ENCODE data around the gene C17orf67. TPM values are rescaled to one million over a fixed set of nuclear protein-coding genes. Genes with fewer than 3 reads are reported as not detected.

C17orf67 gene
- total and polyA plus RNA-seq, 4 donors, result 0.19 to 1.4 (median 0.78) TPM

DNA sequence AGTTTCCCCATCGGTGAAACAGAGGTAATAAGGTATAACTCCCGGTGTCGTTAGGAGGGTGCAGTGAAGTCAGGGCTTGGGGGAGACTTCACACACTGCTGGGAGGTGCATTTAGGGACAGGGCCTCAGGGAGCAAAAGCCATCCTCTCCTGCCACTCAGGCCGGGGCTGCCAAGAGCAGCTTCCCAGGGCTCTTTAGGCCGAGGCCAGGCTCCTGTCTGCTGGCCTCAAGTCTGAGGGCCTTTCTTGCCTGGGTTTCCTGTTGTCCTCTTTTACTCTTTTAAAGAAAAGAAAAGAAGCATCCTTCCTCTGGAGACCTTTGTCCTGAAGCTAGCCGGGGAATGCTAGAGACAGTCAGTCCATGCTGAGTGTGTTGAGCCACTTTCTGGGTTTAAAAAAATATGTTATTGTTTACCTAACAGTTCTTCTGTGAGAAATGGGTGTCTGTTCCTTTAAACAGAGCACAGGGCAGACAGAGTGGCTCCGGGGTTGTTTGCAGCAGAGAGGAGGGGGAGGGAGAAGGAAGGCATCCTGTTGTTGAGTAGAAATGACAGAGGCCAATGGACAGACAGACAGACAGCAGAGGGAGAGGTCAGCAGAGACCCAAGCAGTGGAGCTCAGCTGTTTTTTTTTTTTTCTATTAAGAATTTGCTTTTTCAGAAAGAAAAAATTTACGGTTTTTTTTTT, 79.1 kb downstream of the C17orf67 start:
- Histone ChIP-seq H3K9ac (ENCODE audit: low read depth in 1 of 2, low read length in 2 of 2) (no peak overlapping the region), H3K4me1 (ENCODE audit: control insufficient read depth in 4 of 4, insufficient read depth in 4 of 4, low read length in 3 of 4) (peaks cover 0 to 6% (median 3%) of the 10 kb centered on the region in 4 donors), H3K36me3 (ENCODE audit: control insufficient read depth in 4 of 4, insufficient read depth in 3 of 4, low read depth in 1 of 4, low read length in 3 of 4) (no peaks in the 10 kb centered on the region), H3K27ac (ENCODE audit: low read depth in 1 of 2, low read length in 2 of 2) (peak overlapping the region in 1 of 2 donors; percentile 31), H3K4me3 (ENCODE audit: low read depth in 1 of 3, low read length in 3 of 3) (no peak overlapping the region), H3K9me3 (ENCODE audit: control insufficient read depth in 4 of 4, low read length in 3 of 4) (no peaks in the 10 kb centered on the region), H3K27me3 (ENCODE audit: control insufficient read depth in 4 of 4, insufficient read depth in 4 of 4, low read length in 3 of 4) (no peaks in the 10 kb centered on the region)
- no peak for DNase-seq (ENCODE audit: low spot score)
- WGBS, result 41% methylated on average over 8 of the region's 8 CpGs
- peak in 1 of 2 donors; percentile 10 for TF ChIP-seq RXRA (IDR thresholded peaks at IDR 0.05)
- TF ChIP-seq GABPA (IDR thresholded peaks at IDR 0.05 in 1 of 2, conservative IDR thresholded peaks at IDR 0.05 in 1 of 2), result no peak

DNA sequence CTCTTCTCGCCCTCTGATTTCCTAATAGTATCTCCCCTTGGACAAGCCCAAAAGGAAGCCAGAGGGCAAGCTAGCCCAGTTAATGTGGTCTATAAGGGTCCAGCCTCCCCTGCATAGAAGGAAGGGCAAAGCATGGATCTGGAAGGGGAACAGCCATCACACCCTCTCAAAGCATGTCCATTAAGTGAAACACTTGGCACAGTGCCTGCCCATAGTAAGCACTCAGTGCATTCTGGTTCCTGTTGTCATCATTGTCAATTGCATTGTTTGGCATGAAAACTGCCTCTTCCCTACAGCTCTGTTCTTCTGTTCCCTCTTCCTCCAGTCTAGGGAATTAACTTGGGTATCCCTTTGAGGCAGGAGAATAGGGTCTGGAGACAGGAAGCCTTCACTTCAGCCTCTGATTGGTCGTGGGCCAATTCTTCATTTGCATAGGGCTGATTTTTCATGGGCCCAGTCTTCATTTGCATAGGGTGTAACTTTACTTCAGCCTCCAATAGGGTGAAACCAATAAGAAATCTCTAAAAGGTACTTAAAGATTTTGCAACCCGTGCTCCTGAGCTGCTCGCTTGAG, 81.4 kb downstream of the C17orf67 start:
- TF ChIP-seq SP1 (IDR thresholded peaks at IDR 0.05) (no peak), YY1 (IDR thresholded peaks at IDR 0.05) (no peak), NR2F2 (IDR thresholded peaks at IDR 0.05) (no peak), HNF4G (IDR thresholded peaks at IDR 0.05) (no peak), JUND (IDR thresholded peaks at IDR 0.05) (no peak), REST (IDR thresholded peaks at IDR 0.05) (no peak), MAX (IDR thresholded peaks at IDR 0.05) (no peak), EGR1 (IDR thresholded peaks at IDR 0.05; ENCODE audit: low read depth in 2 of 2) (no peak), HNF4A (conservative IDR thresholded peaks at IDR 0.05) (no peak), CTCF (IDR thresholded peaks at IDR 0.05; ENCODE audit: low read depth, low read length, missing input control) (no peak), FOXA2 (IDR thresholded peaks at IDR 0.05) (no peak), TAF1 (conservative IDR thresholded peaks at IDR 0.05) (no peak), FOXA1 (IDR thresholded peaks at IDR 0.05) (no peak), RXRA (IDR thresholded peaks at IDR 0.05) (no peak), RAD21 (IDR thresholded peaks at IDR 0.05) (no peak), GABPA (IDR thresholded peaks at IDR 0.05 in 1 of 2, conservative IDR thresholded peaks at IDR 0.05 in 1 of 2) (no peak)
- TF ChIP-seq, protein P1, sequence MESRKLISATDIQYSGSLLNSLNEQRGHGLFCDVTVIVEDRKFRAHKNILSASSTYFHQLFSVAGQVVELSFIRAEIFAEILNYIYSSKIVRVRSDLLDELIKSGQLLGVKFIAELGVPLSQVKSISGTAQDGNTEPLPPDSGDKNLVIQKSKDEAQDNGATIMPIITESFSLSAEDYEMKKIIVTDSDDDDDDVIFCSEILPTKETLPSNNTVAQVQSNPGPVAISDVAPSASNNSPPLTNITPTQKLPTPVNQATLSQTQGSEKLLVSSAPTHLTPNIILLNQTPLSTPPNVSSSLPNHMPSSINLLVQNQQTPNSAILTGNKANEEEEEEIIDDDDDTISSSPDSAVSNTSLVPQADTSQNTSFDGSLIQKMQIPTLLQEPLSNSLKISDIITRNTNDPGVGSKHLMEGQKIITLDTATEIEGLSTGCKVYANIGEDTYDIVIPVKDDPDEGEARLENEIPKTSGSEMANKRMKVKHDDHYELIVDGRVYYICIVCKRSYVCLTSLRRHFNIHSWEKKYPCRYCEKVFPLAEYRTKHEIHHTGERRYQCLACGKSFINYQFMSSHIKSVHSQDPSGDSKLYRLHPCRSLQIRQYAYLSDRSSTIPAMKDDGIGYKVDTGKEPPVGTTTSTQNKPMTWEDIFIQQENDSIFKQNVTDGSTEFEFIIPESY (IDR thresholded peaks at IDR 0.05), result no peak
- TF ChIP-seq, protein P2, sequence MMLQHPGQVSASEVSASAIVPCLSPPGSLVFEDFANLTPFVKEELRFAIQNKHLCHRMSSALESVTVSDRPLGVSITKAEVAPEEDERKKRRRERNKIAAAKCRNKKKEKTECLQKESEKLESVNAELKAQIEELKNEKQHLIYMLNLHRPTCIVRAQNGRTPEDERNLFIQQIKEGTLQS (IDR thresholded peaks at IDR 0.05), result no peak
- WGBS, result 81% methylated on average over 4 of the region's 4 CpGs

More for the DNA sequence above, 81.4 kb downstream of the C17orf67 start:
- Histone ChIP-seq H3K27me3 (ENCODE audit: control insufficient read depth in 4 of 4, insufficient read depth in 4 of 4, low read length in 3 of 4) (no peaks in the 10 kb centered on the region), H3K4me1 (ENCODE audit: control insufficient read depth in 4 of 4, insufficient read depth in 4 of 4, low read length in 3 of 4) (peaks cover 0 to 6% (median 3%) of the 10 kb centered on the region in 4 donors), H3K27ac (ENCODE audit: low read depth in 1 of 2, low read length in 2 of 2) (no peak overlapping the region), H3K36me3 (ENCODE audit: control insufficient read depth in 4 of 4, insufficient read depth in 3 of 4, low read depth in 1 of 4, low read length in 3 of 4) (no peaks in the 10 kb centered on the region), H3K9ac (ENCODE audit: low read depth in 1 of 2, low read length in 2 of 2) (no peak overlapping the region), H3K9me3 (ENCODE audit: control insufficient read depth in 4 of 4, low read length in 3 of 4) (no peaks in the 10 kb centered on the region), H3K4me3 (ENCODE audit: low read depth in 1 of 3, low read length in 3 of 3) (no peak overlapping the region)
- DNase-seq (ENCODE audit: low spot score), result no peak
